Ramos (cell line): Measurements from ENCODE around the gene TES.
"Not testable (repeated sequence)": the region's sequence is repeated elsewhere in the genome, so short reads cannot be mapped to it uniquely, and the experiment has no call there.

ENCODE experiments used
- in situ Hi-C: fragments of 300-500 bp; cut with MboI; formaldehyde crosslinking; loops from one replicate; pipeline ENCODE4 v1.14.3; 2022; ENCODE audit warnings: low sequenced_read_pairs; ENCODE audit not compliant: unreplicated experiment

Gene TES

DNA sequence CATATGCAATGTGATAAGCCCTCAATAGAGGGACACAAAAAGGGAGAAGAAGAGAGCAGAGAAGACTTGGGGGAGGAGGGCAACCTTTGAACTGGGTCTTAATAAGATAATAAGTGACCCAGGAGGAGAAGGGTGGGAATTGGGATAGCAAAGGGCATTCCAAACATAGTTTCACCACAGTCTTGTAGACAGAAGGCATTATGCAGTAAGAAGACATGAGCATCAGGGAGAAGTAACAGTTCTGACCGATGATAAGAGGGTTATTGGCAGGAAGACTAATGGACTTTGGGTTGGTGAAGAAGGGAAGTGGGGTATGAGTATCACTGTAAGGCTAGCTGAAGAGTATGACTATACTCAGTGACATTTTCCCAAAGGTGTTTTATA is 63.6 kb downstream of the TES start:
- in situ Hi-C loops: no loop called here

DNA sequence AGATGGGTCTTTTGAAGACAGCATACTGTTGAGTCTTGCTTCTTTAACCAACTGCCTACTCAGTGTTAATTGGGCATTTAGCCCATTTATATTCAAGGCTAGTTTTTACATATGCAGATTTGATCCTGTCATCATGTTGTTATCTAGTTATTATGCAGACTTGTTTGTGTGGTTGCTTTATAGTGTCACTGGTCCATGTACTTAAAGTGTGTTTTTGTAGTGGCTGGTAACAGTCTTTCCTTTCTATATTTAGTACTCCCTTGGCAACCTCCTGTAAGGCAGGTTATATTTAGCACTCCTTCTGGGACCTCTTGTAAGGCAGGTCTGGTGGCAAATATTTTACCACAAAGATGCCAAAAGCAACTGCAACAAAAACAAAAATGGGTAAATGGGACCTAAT is 66.7 kb downstream of the TES start:
- in situ Hi-C loops: no loop called here

- in situ Hi-C loops: no loop called here
Observed at GRCh38 chr7:116279217-116279616, 68.9 kb downstream of the TES start.

- in situ Hi-C loops: no loop called here
Observed at GRCh38 chr7:116280803-116281202, 70.5 kb downstream of the TES start.

DNA sequence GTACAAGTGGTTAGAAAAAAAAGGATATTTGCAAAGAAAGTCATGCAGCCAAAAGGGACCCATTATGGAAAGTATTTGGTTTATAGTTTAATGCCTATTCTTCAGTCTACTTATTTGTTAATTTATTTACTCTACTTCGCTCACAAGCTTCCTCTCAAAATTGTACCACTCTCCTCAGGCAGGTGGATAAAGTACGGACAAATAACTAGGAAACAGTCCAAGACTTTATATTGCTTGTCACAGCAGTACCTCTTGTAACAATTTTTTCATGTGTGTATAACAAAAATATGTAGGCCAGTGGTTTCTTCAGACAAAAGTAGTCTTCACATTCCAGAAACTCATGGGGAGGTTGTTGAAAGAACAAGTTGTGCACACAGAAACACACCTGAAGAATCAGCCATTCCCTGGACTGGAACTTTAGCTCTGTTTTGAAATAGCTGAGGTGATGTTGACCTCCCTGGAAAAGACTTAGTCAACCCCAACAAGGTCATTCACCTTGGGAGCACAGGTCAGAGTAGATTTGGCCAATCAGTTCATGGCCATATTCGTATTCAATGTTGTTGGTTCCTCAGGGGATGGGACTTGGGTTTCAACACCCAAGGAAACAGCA is 73.4 kb downstream of the TES start:
- in situ Hi-C loops: no loop called here

GRCh38 chr7:116284390-116284789 is 74.1 kb downstream of the TES start:
- in situ Hi-C loops: no loop called here

DNA sequence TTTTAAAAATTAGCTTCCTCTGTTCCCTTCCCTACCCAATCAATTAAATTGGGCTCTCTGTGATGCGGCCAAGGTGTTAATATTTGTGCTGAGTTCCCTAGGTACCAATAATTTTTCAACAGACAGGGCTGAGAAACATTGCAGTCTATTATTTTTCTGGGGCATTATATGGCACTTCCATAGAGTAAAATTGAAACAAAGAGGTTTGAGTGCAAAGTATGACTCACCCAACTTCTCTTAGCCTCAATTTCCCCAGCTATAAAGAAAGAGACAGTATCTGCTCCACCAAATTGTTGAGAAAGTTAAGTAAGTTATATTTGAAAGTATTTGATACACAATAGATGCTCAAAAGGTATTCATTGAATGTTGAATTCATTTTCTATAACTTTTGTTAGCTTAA is 74.9 kb downstream of the TES start:
- in situ Hi-C loops: no loop called here

DNA sequence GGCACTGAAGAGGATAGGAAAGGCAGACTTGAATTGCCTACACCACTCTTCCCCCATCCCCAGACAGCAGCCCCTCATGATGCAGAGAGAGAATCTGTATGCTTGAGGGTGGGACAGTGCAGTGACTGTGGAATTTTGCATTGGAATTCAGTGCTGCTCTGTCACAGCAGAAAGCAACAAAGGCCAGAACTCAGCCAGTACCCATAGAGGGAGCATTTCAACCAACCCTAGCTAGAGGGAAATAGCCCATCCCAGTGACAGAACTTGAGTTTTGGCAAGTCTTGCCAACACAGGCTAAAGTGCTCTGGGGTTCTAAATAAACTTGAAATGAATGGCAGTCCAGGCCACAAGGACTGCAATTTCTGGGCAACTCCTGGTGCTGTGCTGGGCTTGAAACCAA is 80.4 kb downstream of the TES start:
- in situ Hi-C loops: no loop called here

GRCh38 chr7:116291937-116292336 is 81.6 kb downstream of the TES start:
- in situ Hi-C loops: no loop called here

DNA sequence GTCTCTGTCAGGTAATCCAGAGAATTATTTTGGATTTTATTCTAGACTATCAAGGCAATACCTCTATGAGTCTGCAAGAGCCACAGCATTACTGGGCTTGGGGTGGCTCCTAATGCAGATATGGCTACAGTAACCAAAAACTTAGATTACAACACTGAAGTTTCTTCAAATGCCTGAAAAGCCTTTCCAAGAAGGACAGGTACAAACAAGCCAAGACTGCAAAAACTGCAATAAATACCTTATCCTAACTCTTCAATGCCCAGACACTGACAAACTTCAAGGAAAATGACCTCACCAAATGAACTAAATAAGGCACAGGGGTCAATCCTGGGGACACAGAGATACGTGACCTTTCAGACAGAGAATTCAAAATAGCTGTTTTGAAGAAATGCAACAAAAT is 82.0 kb downstream of the TES start:
- in situ Hi-C loops: no loop called here

- in situ Hi-C loops: no loop called here
Observed at GRCh38 chr7:116293139-116293538, 82.8 kb downstream of the TES start.

GRCh38 chr7:116293633-116294032 is 83.3 kb downstream of the TES start:
- in situ Hi-C loops: no loop called here

DNA sequence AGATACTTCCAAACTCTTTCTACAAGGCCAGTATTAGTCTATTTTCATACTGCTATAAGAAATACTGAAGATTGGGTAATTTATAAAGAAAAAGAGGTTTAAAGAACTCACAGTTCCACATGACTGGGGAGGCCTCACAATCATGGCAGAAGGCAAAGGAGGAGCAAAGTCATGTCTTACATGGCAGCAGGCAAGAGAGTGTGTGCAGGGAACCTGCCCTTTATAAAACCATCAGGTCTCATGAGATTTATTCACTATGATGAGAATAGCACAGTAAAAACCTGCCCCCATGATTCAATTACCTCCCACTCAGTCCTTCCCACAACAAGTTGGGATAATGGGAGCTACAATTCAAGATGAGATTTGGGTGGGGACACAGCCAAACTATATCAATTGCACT is 85.6 kb downstream of the TES start:
- in situ Hi-C loops: not testable (repeated sequence)

DNA sequence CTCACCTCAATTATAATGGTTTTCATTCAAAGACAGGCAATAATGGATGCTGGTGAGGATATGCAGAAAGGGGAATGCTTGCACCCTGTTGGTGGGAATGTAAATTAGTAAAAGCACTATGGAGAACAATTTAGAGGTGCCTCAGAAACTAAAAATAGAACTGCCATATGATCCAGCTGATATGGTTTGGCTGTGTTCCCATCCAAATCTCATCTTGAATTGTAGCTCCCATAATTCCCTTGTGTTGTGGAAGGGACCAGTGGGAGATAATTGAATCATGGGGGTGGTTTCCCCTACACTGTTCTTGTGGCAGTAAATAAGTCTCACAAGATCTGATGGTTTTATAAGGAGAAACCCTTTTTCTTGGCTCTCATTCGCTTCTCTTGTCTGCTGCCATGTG is 87.7 kb downstream of the TES start:
- in situ Hi-C loops: no loop called here

DNA sequence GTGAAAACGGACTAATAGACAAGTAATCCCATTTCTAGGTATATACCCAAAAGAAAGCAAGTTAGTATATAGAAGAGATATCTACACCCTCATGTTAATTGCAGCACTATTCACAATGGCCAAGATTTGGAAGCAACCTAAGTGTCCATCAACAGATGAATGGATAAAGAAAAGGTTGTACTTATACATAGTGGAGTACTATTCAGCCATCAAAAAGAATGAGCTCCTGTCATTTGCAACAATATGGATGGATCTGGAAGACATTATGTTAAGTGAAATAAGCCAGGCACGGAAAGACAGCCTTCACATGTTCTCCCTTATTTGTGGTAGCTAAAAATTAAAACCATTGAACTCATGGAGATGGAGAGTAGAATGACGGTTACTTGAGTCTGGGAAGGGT is 88.2 kb downstream of the TES start:
- in situ Hi-C loops: no loop called here

- in situ Hi-C loops: no loop called here
Observed at GRCh38 chr7:116305485-116306408, 95.4 kb downstream of the TES start.

GRCh38 chr7:116306409-116307048 is 96.2 kb downstream of the TES start:
- in situ Hi-C loops: no loop called here

- in situ Hi-C loops: no loop called here
Observed at GRCh38 chr7:116307253-116307652, 96.9 kb downstream of the TES start.
